PC-3 (cell line): ENCODE results near the gene CTCFL. TPM values are rescaled to one million over a fixed set of nuclear protein-coding genes. Genes with fewer than 3 reads are reported as not detected.

Source experiments
- ATAC-seq: fragments of 200-7000 bp; cut with Tn5 transposase; 2 replicates; pipeline ENCODE4 v1.9.1; 2020; ENCODE audit warnings: mild to moderate bottlenecking, moderate library complexity
- BruUV-seq: library from RNA; stranded (reverse); fragments of 400-500 nt; replicated peaks from 2 replicates; lab custom pipeline; 2021; lab: Mats Ljungman, UMichigan
- CTCF ChIA-PET: fragments of 300-600 bp; sonication (Branson Sonifier 250); formaldehyde crosslinking; loops from one replicate; lab custom pipeline; 2022; ENCODE audit warnings: antibody characterized with exemption; lab: Charles Lee
- POLR2A ChIA-PET: fragments of 300-600 bp; sonication (Branson Sonifier 250); formaldehyde crosslinking; loops from one replicate; lab custom pipeline; 2022; ENCODE audit warnings: antibody characterized with exemption; ENCODE audit not compliant: unreplicated experiment; lab: Charles Lee
- DNase-seq: peaks from one replicate; pipeline ENCODE4 v3.0.0-alpha.2; 2015
- H2AFZ ChIP-seq: fragments of 300-600 bp; sonication (generic); 2 replicates; pipeline ENCODE4 v1.6.0; 2016; ENCODE audit warnings: antibody characterized with exemption, low read length
- H3F3A ChIP-seq: fragments of 300-600 bp; sonication (generic); one replicate; pipeline ENCODE4 v1.6.0; 2017; ENCODE audit warnings: antibody characterized with exemption, low read length, control low read depth, mild to moderate bottlenecking; ENCODE audit not compliant: unreplicated experiment
- H3K27ac ChIP-seq: fragments of 300-600 bp; sonication (generic); 2 replicates; pipeline ENCODE4 v1.5.1; 2016; ENCODE audit warnings: mild to moderate bottlenecking, low read length
- H3K27me3 ChIP-seq: fragments of 300-600 bp; sonication (generic); 2 replicates; pipeline ENCODE4 v1.6.1; 2016; ENCODE audit warnings: low read length, mixed read lengths
- H3K36me3 ChIP-seq: fragments of 300-600 bp; sonication (generic); 2 replicates; pipeline ENCODE4 v1.6.1; 2016; ENCODE audit warnings: low read depth, mixed run types, low read length, mixed read lengths
- H3K4me1 ChIP-seq: fragments of 300-600 bp; sonication (generic); 2 replicates; pipeline ENCODE4 v1.5.1; 2016; ENCODE audit warnings: low read length; ENCODE audit not compliant: insufficient read depth
- H3K4me2 ChIP-seq: fragments of 300-600 bp; sonication (generic); 2 replicates; pipeline ENCODE4 v1.6.0; 2016; ENCODE audit warnings: low read length
- H3K4me3 ChIP-seq: fragments of 300-600 bp; sonication (generic); 2 replicates; pipeline ENCODE4 v1.5.1; 2016; ENCODE audit warnings: mild to moderate bottlenecking, low read length, mixed read lengths
- H3K79me2 ChIP-seq: fragments of 300-600 bp; sonication (generic); 2 replicates; pipeline ENCODE4 v1.6.1; 2017; ENCODE audit warnings: low read length, mixed read lengths
- H3K9ac ChIP-seq: fragments of 300-600 bp; sonication (generic); 2 replicates; pipeline ENCODE4 v1.6.0; 2016; ENCODE audit warnings: mild to moderate bottlenecking, low read length
- H3K9me2 ChIP-seq: fragments of 300-600 bp; sonication (generic); replicated peaks from 2 replicates; pipeline ENCODE4 v1.6.1; 2016; ENCODE audit warnings: mixed run types, low read length, mixed read lengths
- H3K9me3 ChIP-seq: fragments of 300-600 bp; sonication (generic); 2 replicates; pipeline ENCODE4 v1.6.1; 2016; ENCODE audit warnings: low read length, mixed read lengths
- H4K20me1 ChIP-seq: fragments of 300-600 bp; sonication (generic); 2 replicates; pipeline ENCODE4 v1.6.1; 2016; ENCODE audit warnings: low read length, mixed read lengths
- EZH2 ChIP-seq: fragments of 300-600 bp; sonication (generic); IDR thresholded peaks from one replicate; pipeline ENCODE4 v1.6.1; 2017; ENCODE audit warnings: antibody characterized with exemption, mild to moderate bottlenecking, low read length; ENCODE audit not compliant: unreplicated experiment
- EZH2phosphoT487 ChIP-seq: fragments of 300-600 bp; sonication (generic); IDR thresholded peaks from 2 replicates; pipeline ENCODE4 v1.6.1; 2018; ENCODE audit warnings: mild to moderate bottlenecking, antibody characterized with exemption, low read length, borderline replicate concordance
- intact Hi-C: fragments of 100-400 bp; cut with micrococcal nuclease; formaldehyde crosslinking; loops from 2 replicates; pipeline ENCODE4 v1.9.0; 2023
- total RNA-seq: library from RNA; depleted of rRNA; stranded (reverse); fragments of >200 nt; gene quantifications from 2 replicates; pipeline ENCODE4 v1.2.3, GENCODE V29; 2014
- TF ChIP-seq, protein P1 (sequence below): fragments of 300-600 bp; sonication (generic); conservative IDR thresholded peaks from 2 replicates; pipeline ENCODE4 v1.5.1; 2017; ENCODE audit warnings: antibody characterized with exemption, low read depth, mild to moderate bottlenecking, low read length

CTCFL gene
- total RNA-seq, 1 experiment from 2014 or later, result not detected

DNA sequence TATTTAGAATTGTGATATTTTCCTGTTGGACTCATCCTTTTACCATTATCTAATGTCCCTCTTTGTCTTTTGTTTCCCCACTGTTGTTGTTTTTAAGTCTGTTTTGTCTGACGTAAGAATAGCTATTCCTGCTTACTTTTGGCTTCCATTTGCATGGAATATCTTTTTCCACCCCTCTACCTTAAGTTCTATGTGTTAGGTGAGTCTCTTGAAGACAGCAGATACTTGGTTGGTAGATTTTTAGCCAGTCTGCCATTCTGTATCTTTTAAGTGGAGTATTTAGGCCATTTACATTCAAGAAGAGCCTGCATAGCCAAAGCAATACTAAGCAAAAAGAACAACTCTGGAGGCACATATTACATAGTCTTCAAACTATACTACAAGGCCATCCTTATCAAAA, 39.2 kb downstream of the CTCFL start:
- H3K4me3 ChIP-seq, result no peak overlapping the region
- H3K9me3 ChIP-seq, result no peaks in the 10 kb centered on the region
- no peak overlapping the region for H3K4me2 ChIP-seq
- no peaks in the 10 kb centered on the region for H4K20me1 ChIP-seq
- no peaks in the 10 kb centered on the region for H3K9me2 ChIP-seq
- intact Hi-C loops, result no loop called here
- no peaks in the 10 kb centered on the region for H3K79me2 ChIP-seq
- no peak for TF ChIP-seq EZH2phosphoT487
- no peak for TF ChIP-seq EZH2
- no peaks in the 10 kb centered on the region; the same call in 1 of the 2 replicates for H3K27me3 ChIP-seq
- no peaks in the 10 kb centered on the region for H3K4me1 ChIP-seq
- ChIA-PET POLR2A (no interaction called here), CTCF (no interaction called here)
- no peaks in the 10 kb centered on the region for H3F3A ChIP-seq
- no TSS peak for BruUV-seq
- no peaks in the 10 kb centered on the region for H3K36me3 ChIP-seq
- H3K9ac ChIP-seq, result no peak overlapping the region
- no peak overlapping the region for H3K27ac ChIP-seq
- DNase-seq, result no peak
- no peak for ATAC-seq
- no peak overlapping the region for H2AFZ ChIP-seq

GRCh38 chr20:57484772-57485171, 40.2 kb downstream of the CTCFL start:
- BruUV-seq, result no TSS peak
- no peak overlapping the region for H3K4me2 ChIP-seq
- H3K79me2 ChIP-seq, result no peaks in the 10 kb centered on the region
- TF ChIP-seq EZH2 (no peak), EZH2phosphoT487 (no peak)
- TF ChIP-seq, protein P1, sequence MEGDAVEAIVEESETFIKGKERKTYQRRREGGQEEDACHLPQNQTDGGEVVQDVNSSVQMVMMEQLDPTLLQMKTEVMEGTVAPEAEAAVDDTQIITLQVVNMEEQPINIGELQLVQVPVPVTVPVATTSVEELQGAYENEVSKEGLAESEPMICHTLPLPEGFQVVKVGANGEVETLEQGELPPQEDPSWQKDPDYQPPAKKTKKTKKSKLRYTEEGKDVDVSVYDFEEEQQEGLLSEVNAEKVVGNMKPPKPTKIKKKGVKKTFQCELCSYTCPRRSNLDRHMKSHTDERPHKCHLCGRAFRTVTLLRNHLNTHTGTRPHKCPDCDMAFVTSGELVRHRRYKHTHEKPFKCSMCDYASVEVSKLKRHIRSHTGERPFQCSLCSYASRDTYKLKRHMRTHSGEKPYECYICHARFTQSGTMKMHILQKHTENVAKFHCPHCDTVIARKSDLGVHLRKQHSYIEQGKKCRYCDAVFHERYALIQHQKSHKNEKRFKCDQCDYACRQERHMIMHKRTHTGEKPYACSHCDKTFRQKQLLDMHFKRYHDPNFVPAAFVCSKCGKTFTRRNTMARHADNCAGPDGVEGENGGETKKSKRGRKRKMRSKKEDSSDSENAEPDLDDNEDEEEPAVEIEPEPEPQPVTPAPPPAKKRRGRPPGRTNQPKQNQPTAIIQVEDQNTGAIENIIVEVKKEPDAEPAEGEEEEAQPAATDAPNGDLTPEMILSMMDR, result no peak
- H2AFZ ChIP-seq, result no peak overlapping the region
- no peak overlapping the region for H3K4me3 ChIP-seq
- H3K27me3 ChIP-seq, result no peaks in the 10 kb centered on the region; the same call in 1 of the 2 replicates
- ATAC-seq (no peak), DNase-seq (no peak)
- POLR2A ChIA-PET, result no interaction called here
- CTCF ChIA-PET, result no interaction called here
- no peak overlapping the region for H3K27ac ChIP-seq
- H3K9me3 ChIP-seq, result no peaks in the 10 kb centered on the region
- H4K20me1 ChIP-seq, result no peaks in the 10 kb centered on the region
- H3K9me2 ChIP-seq, result no peaks in the 10 kb centered on the region
- no peaks in the 10 kb centered on the region for H3K36me3 ChIP-seq
- intact Hi-C loops, result no loop called here
- H3K9ac ChIP-seq, result no peak overlapping the region
- H3F3A ChIP-seq, result no peaks in the 10 kb centered on the region
- no peaks in the 10 kb centered on the region for H3K4me1 ChIP-seq

DNA sequence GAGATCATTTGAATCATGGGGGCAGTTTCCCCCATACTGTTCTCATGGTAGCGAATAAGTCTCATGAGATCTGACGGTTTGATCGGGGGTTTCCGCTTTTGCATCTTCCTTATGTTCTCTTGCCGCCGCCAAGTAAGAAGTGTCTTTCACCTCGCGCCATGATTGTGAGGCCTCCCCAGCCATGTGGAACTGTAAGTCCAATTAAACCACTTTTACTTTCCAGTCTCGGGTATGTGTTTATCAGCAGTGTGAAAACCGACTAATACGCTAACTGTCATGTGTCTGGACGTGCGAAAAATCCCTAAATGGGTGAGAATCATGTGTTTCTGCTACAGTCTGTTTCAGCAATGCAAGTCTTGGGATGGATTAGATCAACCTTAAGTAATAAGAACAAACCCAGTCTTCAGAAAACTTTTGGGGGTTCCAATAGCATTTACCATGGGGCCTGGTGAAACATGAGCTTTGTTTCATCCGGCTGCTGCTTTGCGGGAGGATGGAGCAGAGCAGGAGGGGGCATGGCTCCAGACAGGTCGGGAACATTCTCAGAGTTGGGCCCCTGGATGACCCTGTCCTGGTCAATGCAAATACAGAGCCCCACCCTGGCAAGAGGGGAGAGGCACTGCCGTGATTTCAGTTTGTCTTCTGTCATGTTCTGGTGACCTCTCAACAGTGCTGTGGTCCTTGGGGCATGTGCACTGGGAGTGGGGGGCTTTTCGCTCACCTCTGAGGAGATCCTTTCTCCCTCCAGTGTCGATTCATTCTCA, 41.5 kb downstream of the CTCFL start:
- ChIA-PET POLR2A (no interaction called here), CTCF (no interaction called here)
- intact Hi-C loops, result no loop called here
- BruUV-seq, result no TSS peak
- no peak for DNase-seq
- Histone ChIP-seq H3K79me2 (no peaks in the 10 kb centered on the region), H3K27ac (no peak overlapping the region), H2AFZ (no peak overlapping the region), H3F3A (no peaks in the 10 kb centered on the region), H3K9me2 (no peaks in the 10 kb centered on the region), H3K9me3 (no peaks in the 10 kb centered on the region), H3K36me3 (no peaks in the 10 kb centered on the region), H3K27me3 (peaks cover 11% of the 10 kb centered on the region), H4K20me1 (no peaks in the 10 kb centered on the region), H3K4me3 (no peak overlapping the region), H3K4me1 (no peaks in the 10 kb centered on the region), H3K4me2 (no peak overlapping the region), H3K9ac (no peak overlapping the region)
- TF ChIP-seq EZH2 (no peak), EZH2phosphoT487 (no peak)
- TF ChIP-seq, protein P1, result no peak
- no peak for ATAC-seq
